DMS153 treated with DMSO at 0.1 percent for 48 hours (cell line): ENCODE measurements around the gene MUC5B.

Experiments used
- DNase-seq: peaks from one replicate; lab custom pipeline; 2025; ENCODE audit not compliant: unreplicated experiment; lab: John Stamatoyannopoulos, UW

MUC5B gene

GRCh38 chr11:1230456-1231395, 7.9 kb downstream of the MUC5B start:
- DNase-seq = no peak

GRCh38 chr11:1231396-1232020, 8.6 kb downstream of the MUC5B start:
- DNase-seq = no peak

- DNase-seq = no peak
These were observed 9.4 kb downstream of the MUC5B start for GRCh38 chr11:1232021-1232882.

GRCh38 chr11:1232883-1233321, 10.0 kb downstream of the MUC5B start:
- no peak for DNase-seq

- DNase-seq = no peak
These were observed 10.6 kb downstream of the MUC5B start for GRCh38 chr11:1233351-1234053.

GRCh38 chr11:1234054-1234720, 11.3 kb downstream of the MUC5B start:
- DNase-seq = no peak

- no peak for DNase-seq
These were observed 12.0 kb downstream of the MUC5B start for GRCh38 chr11:1234771-1235305.

- DNase-seq = no peak
These were observed 12.5 kb downstream of the MUC5B start for GRCh38 chr11:1235306-1235900.

- DNase-seq = no peak
These were observed 13.0 kb downstream of the MUC5B start for GRCh38 chr11:1235901-1236315.

- DNase-seq = no peak
These were observed 13.7 kb downstream of the MUC5B start for GRCh38 chr11:1236316-1237127.

GRCh38 chr11:1237128-1237580, 14.3 kb downstream of the MUC5B start:
- no peak for DNase-seq

- DNase-seq = no peak
These were observed 15.0 kb downstream of the MUC5B start for GRCh38 chr11:1237851-1238250.

GRCh38 chr11:1238767-1239595, 16.1 kb downstream of the MUC5B start:
- DNase-seq = no peak

GRCh38 chr11:1239596-1240205, 16.8 kb downstream of the MUC5B start:
- DNase-seq = no peak

- DNase-seq = no peak
These were observed 17.9 kb downstream of the MUC5B start for GRCh38 chr11:1240771-1241170.

- no peak for DNase-seq
These were observed 18.8 kb downstream of the MUC5B start for GRCh38 chr11:1241706-1242105.

GRCh38 chr11:1242289-1242688, 19.4 kb downstream of the MUC5B start:
- DNase-seq = no peak
